Neural cell (in vitro differentiated cells): ENCODE results near the gene SLC35C1. TPM values are rescaled to one million over a fixed set of nuclear protein-coding genes. Genes with fewer than 3 reads are reported as not detected.

Source experiments
- H2AFZ ChIP-seq: fragments of 200-600, 300-800 bp; sonication (generic), shearing (Covaris generic); 2 replicates; pipeline ENCODE4 v1.6.0; 2014; ENCODE audit warnings: low read depth, mild to moderate bottlenecking, antibody characterized with exemption, low read length, moderate library complexity
- H3F3A ChIP-seq: fragments of 200-600 bp; shearing (Covaris generic); 2 replicates; pipeline ENCODE4 v1.6.1; 2016; ENCODE audit warnings: mild to moderate bottlenecking, moderate library complexity, mixed read lengths, antibody characterized with exemption, low read length; ENCODE audit not compliant: insufficient read depth, poor library complexity, severe bottlenecking
- H3K27ac ChIP-seq: fragments of 200-600, 300-800 bp; sonication (generic), shearing (Covaris generic); 2 replicates; pipeline ENCODE4 v1.5.1; 2014; ENCODE audit warnings: mild to moderate bottlenecking, low read length, moderate library complexity
- H3K27me3 ChIP-seq: fragments of 300-800, 200-600 bp; sonication (generic), shearing (Covaris generic); 2 replicates; pipeline ENCODE4 v1.6.0; 2014; ENCODE audit warnings: mild to moderate bottlenecking, low read depth, low read length, moderate library complexity; ENCODE audit not compliant: insufficient read depth
- H3K36me3 ChIP-seq: fragments of 300-800, 200-600 bp; sonication (generic), shearing (Covaris generic); 2 replicates; pipeline ENCODE4 v1.5.1; 2014; ENCODE audit warnings: mild to moderate bottlenecking, antibody characterized with exemption, low read length, moderate library complexity; ENCODE audit not compliant: insufficient read depth
- H3K4me2 ChIP-seq: fragments of 300-800, 200-600 bp; sonication (generic), shearing (Covaris generic); 2 replicates; pipeline ENCODE4 v1.6.0; 2014; ENCODE audit warnings: mild to moderate bottlenecking, low read length
- H3K4me3 ChIP-seq: fragments of 300-800, 200-600 bp; sonication (generic), shearing (Covaris generic); 2 replicates; pipeline ENCODE4 v1.5.1; 2014; ENCODE audit warnings: mild to moderate bottlenecking, low read length, moderate library complexity
- H3K79me2 ChIP-seq: fragments of 200-600 bp; shearing (Covaris generic); replicated peaks from 2 replicates; pipeline ENCODE4 v1.6.0; 2014; ENCODE audit warnings: mild to moderate bottlenecking, low read length, moderate library complexity; ENCODE audit not compliant: insufficient read depth
- H3K9ac ChIP-seq: fragments of 300-800, 200-600 bp; sonication (generic), shearing (Covaris generic); 2 replicates; pipeline ENCODE4 v1.6.1; 2016; ENCODE audit warnings: mild to moderate bottlenecking, low read length, mixed read lengths
- H3K9me2 ChIP-seq: fragments of 200-600 bp; shearing (Covaris generic); 2 replicates; pipeline ENCODE4 v1.6.1; 2016; ENCODE audit warnings: mild to moderate bottlenecking, low read length, mixed read lengths; ENCODE audit not compliant: insufficient read depth
- H3K9me3 ChIP-seq: fragments of 200-600, 300-800 bp; sonication (generic), shearing (Covaris generic); 2 replicates; pipeline ENCODE4 v1.6.1; 2016; ENCODE audit warnings: mild to moderate bottlenecking, mixed run types, low read length, moderate library complexity, mixed read lengths
- H4K20me1 ChIP-seq: fragments of 200-600 bp; shearing (Covaris generic); 2 replicates; pipeline ENCODE4 v1.6.1; 2016; ENCODE audit warnings: mild to moderate bottlenecking, mixed run types; ENCODE audit not compliant: insufficient read depth
- CTCF ChIP-seq: fragments of 450-650 bp; IDR thresholded peaks from 2 replicates; pipeline ENCODE4 v1.5.1; 2014; ENCODE audit warnings: antibody characterized with exemption, mild to moderate bottlenecking, moderate library complexity; ENCODE audit not compliant: poor library complexity, severe bottlenecking
- EP300 ChIP-seq: fragments of 450-650 bp; conservative IDR thresholded peaks from 2 replicates; pipeline ENCODE4 v1.6.1; 2014; ENCODE audit warnings: antibody characterized with exemption, mild to moderate bottlenecking, moderate library complexity; ENCODE audit not compliant: poor library complexity, severe bottlenecking
- EZH2 ChIP-seq: fragments of 200-600, 300-800 bp; shearing (Covaris generic), sonication (generic); IDR thresholded peaks from 2 replicates; pipeline ENCODE4 v1.6.1; 2014; ENCODE audit warnings: antibody characterized with exemption, low read length, borderline replicate concordance, mild to moderate bottlenecking; ENCODE audit not compliant: insufficient read depth, poor library complexity, severe bottlenecking
- MXI1 ChIP-seq: fragments of 450-650 bp; conservative IDR thresholded peaks from 2 replicates; pipeline ENCODE4 v1.6.1; 2014; ENCODE audit warnings: antibody characterized with exemption, mild to moderate bottlenecking; ENCODE audit not compliant: poor library complexity, severe bottlenecking
- POLR2AphosphoS5 ChIP-seq: IDR thresholded peaks from 2 replicates; pipeline ENCODE4 v1.6.1; 2012
- RAD21 ChIP-seq: fragments of 450-650 bp; conservative IDR thresholded peaks from 2 replicates; pipeline ENCODE4 v1.6.1; 2014; ENCODE audit warnings: antibody characterized with exemption, mild to moderate bottlenecking, moderate library complexity
- REST ChIP-seq: IDR thresholded peaks from 2 replicates; pipeline ENCODE4 v1.6.1; 2012; ENCODE audit warnings: borderline replicate concordance
- SMC3 ChIP-seq: fragments of 450-650 bp; conservative IDR thresholded peaks from 2 replicates; pipeline ENCODE4 v1.6.1; 2014; ENCODE audit warnings: antibody characterized with exemption, mild to moderate bottlenecking, moderate library complexity; ENCODE audit not compliant: poor library complexity
- TAF1 ChIP-seq: IDR thresholded peaks from 2 replicates; pipeline ENCODE4 v1.6.1; 2012; ENCODE audit warnings: low read depth
- polyA plus RNA-seq: library from polyadenylated mRNA; depleted of rRNA; stranded (reverse); fragments of >200 nt; gene quantifications from 2 replicates; pipeline ENCODE4 v1.2.3, GENCODE V29; 2014

SLC35C1 gene
- polyA plus RNA-seq, 1 donor from 2014 or later, result 2.3 TPM

- H3F3A ChIP-seq, result no peaks in the 10 kb centered on the region
- H3K9ac ChIP-seq, result no peak overlapping the region
- H2AFZ ChIP-seq, result no peak overlapping the region
- H4K20me1 ChIP-seq, result no peaks in the 10 kb centered on the region
- TF ChIP-seq REST, result no peak
- no peak for TF ChIP-seq SMC3
- TF ChIP-seq TAF1, result no peak
- no peak for TF ChIP-seq POLR2AphosphoS5
- no peak for TF ChIP-seq MXI1
- no peak for TF ChIP-seq EP300
- no peaks in the 10 kb centered on the region for H3K36me3 ChIP-seq
- H3K4me2 ChIP-seq, result no peak overlapping the region
- H3K9me3 ChIP-seq, result no peaks in the 10 kb centered on the region
- H3K79me2 ChIP-seq, result peaks cover 47% of the 10 kb centered on the region
- H3K4me3 ChIP-seq, result no peak overlapping the region
- no peak overlapping the region for H3K27ac ChIP-seq
- no peaks in the 10 kb centered on the region for H3K27me3 ChIP-seq
- H3K9me2 ChIP-seq, result no peaks in the 10 kb centered on the region
These were observed 47.2 kb downstream of the SLC35C1 start for GRCh38 chr11:45852018-45852711.

- Histone ChIP-seq H3K9me2 (no peaks in the 10 kb centered on the region), H3K27ac (no peak overlapping the region), H3K27me3 (no peaks in the 10 kb centered on the region), H3K4me3 (no peak overlapping the region), H4K20me1 (no peaks in the 10 kb centered on the region), H3K9ac (no peak overlapping the region), H3K36me3 (no peaks in the 10 kb centered on the region), H3K79me2 (peaks cover 46% of the 10 kb centered on the region), H3K4me2 (no peak overlapping the region), H2AFZ (no peak overlapping the region), H3F3A (no peaks in the 10 kb centered on the region), H3K9me3 (no peaks in the 10 kb centered on the region)
- no peak for TF ChIP-seq EZH2
- TF ChIP-seq TAF1, result no peak
- TF ChIP-seq POLR2AphosphoS5, result no peak
- TF ChIP-seq SMC3, result no peak
- no peak for TF ChIP-seq CTCF
- TF ChIP-seq MXI1, result no peak
- TF ChIP-seq EP300, result no peak
- TF ChIP-seq REST, result no peak
- TF ChIP-seq RAD21, result no peak
These were observed 47.8 kb downstream of the SLC35C1 start for GRCh38 chr11:45852712-45853101.
